DOHH2 (cell line): ENCODE measurements around the gene CDH4.

Experiments
- EZH2phosphoT487 ChIP-seq: fragments of 200-600 bp; sonication (generic); IDR thresholded peaks from 2 replicates; pipeline ENCODE4 v1.6.1; 2017; ENCODE audit warnings: borderline replicate concordance, mild to moderate bottlenecking, antibody characterized with exemption, low read length, moderate library complexity, mixed read lengths
- TF ChIP-seq, protein P1 (sequence below): fragments of 200-600 bp; sonication (generic); IDR thresholded peaks from one replicate; pipeline ENCODE4 v1.5.1; 2014; ENCODE audit warnings: antibody characterized with exemption, mild to moderate bottlenecking, low read depth, low read length; ENCODE audit not compliant: poor library complexity, severe bottlenecking

DNA sequence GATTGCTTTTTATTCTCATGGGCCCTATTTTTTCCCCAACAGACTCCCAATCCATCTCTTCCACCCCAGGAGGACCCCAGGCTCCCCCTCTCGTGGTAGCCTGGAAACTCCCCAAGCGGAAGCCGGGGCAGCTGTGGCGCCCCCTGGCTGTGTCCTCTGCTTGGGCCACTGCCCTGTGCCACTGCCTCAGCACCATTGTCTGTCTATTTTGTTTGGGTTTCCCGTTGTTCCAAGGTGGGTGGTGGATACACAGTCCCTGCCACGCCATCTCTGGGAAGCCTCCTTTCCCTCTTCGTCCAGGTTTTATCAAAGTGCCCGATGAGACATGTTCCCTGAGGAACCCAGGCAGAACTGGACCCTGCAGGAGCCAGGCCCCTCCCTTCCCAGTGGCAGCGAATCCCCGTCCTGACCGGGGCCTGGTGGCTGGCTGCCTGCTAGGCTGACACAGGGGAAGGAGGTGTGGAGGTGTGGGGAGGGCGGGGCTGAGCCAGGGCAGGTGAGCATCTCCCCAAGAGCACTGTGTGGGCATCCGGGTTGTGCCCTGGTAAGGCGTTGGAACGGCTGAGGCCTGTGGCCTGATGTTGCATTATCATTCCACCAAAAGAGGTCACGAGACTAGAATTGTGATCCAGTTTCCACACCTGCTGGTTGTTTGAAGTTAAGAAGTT is 228.2 kb downstream of the CDH4 start:
- TF ChIP-seq, protein P1, sequence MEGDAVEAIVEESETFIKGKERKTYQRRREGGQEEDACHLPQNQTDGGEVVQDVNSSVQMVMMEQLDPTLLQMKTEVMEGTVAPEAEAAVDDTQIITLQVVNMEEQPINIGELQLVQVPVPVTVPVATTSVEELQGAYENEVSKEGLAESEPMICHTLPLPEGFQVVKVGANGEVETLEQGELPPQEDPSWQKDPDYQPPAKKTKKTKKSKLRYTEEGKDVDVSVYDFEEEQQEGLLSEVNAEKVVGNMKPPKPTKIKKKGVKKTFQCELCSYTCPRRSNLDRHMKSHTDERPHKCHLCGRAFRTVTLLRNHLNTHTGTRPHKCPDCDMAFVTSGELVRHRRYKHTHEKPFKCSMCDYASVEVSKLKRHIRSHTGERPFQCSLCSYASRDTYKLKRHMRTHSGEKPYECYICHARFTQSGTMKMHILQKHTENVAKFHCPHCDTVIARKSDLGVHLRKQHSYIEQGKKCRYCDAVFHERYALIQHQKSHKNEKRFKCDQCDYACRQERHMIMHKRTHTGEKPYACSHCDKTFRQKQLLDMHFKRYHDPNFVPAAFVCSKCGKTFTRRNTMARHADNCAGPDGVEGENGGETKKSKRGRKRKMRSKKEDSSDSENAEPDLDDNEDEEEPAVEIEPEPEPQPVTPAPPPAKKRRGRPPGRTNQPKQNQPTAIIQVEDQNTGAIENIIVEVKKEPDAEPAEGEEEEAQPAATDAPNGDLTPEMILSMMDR = no peak
- no peak for TF ChIP-seq EZH2phosphoT487
